Omental fat pad (tissue), 4 donors: Measurements from ENCODE around the gene MCOLN2. TPM values are rescaled to one million over a fixed set of nuclear protein-coding genes. Genes with fewer than 3 reads are reported as not detected.
A peak's percentile ranks its signal among the peaks of the same experiment; 100 is the strongest.
"Not testable (repeated sequence)": the region's sequence is repeated elsewhere in the genome, so short reads cannot be mapped to it uniquely, and the experiment has no call there.

Source experiments
- ATAC-seq: fragments of 150-250 bp; one replicate; pipeline ENCODE4 v1.9.1; 2016; ENCODE audit warnings: mild to moderate bottlenecking, moderate library complexity; ENCODE audit not compliant: low FRiP score
- DNase-seq: peaks from one replicate; pipeline ENCODE4 v3.0.0-alpha.2; 2019; ENCODE audit warnings: low spot score
- CTCF ChIP-seq, 3 donors: fragments of 450-650 bp; IDR thresholded peaks; one replicate each; pipeline ENCODE4 v1.5.1; 2016 to 2017; ENCODE audit warnings: antibody characterized with exemption in 3 of 3, mild to moderate bottlenecking in 3 of 3, moderate library complexity in 2 of 3
- total RNA-seq, 4 donors: library from RNA; depleted of rRNA; stranded (reverse); fragments of >200 nt; gene quantifications; one replicate each; pipeline ENCODE4 v1.1.0, GENCODE V29; 2016

Gene MCOLN2
- total RNA-seq, 4 donors from 2014 or later: 1.1 to 9.9 (median 2.7) TPM

GRCh38 chr1:85001742-85002141 is 4.8 kb upstream of the MCOLN2 start:
- ATAC-seq (no peak), DNase-seq (no peak)
- no peak for TF ChIP-seq CTCF (IDR thresholded peaks at IDR 0.05)

GRCh38 chr1:84998642-84999280 is 1.8 kb upstream of the MCOLN2 start:
- DNase-seq: no peak
- no peak for ATAC-seq
- TF ChIP-seq CTCF (IDR thresholded peaks at IDR 0.05): no peak

GRCh38 chr1:84997667-84998600 is 1.0 kb upstream of the MCOLN2 start:
- no peak for TF ChIP-seq CTCF (IDR thresholded peaks at IDR 0.05)
- peak; percentile 58 for ATAC-seq
- DNase-seq: no peak

GRCh38 chr1:84995484-84996334 is 1.2 kb downstream of the MCOLN2 start:
- ATAC-seq: no peak
- TF ChIP-seq CTCF (IDR thresholded peaks at IDR 0.05): no peak
- no peak for DNase-seq

GRCh38 chr1:84991097-84991920 is 5.6 kb downstream of the MCOLN2 start:
- no peak for TF ChIP-seq CTCF (IDR thresholded peaks at IDR 0.05)
- no peak for ATAC-seq

DNA sequence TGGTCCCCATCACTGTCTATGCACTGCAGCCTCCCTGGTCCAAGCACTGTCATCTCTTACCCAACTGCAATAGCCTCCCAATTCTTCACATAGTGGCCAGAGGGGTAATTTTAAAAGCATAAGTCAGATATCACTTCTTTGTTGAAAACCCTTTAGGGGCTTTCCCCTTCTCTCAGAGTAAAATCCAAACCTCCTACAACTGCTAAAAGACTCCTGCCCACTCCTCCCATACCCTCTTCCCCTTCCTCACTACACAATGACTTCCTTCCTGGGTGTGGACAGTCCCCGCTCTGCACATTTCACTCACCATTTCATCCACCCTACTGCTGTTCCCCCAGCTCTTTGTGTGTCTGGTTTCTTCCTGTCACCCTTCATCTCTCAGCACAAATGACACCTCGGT is 8.3 kb downstream of the MCOLN2 start:
- no peak for DNase-seq
- no peak for TF ChIP-seq CTCF (IDR thresholded peaks at IDR 0.05)
- no peak for ATAC-seq

More at GRCh38 chr1:84991097-84991920, 5.6 kb downstream of the MCOLN2 start:
- DNase-seq: no peak

DNA sequence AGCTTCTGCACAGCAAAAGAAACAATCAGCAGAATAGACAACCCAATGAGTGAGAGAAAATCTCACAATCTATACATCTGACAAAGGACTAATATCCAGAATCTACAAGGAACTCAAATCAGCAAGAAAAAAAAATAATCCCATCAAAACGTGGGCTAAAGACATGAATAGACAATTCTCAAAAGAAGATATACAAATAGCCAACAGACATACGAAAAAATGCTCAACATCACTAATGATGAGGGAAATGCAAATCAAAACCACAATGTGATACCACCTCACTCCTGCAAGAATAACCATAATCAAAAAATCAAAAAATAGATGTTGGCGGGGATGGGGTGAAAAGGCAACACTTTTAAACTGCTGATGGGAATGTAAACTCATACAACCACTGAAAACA is 10.4 kb downstream of the MCOLN2 start:
- ATAC-seq, DNase-seq: not testable (repeated sequence)
